ENCODE measurements around the gene SDSL. TPM values are rescaled to one million over a fixed set of nuclear protein-coding genes. Genes with fewer than 3 reads are reported as not detected.

Gene SDSL
- total RNA-seq, 1 experiment from 2014 or later: 2.5 TPM

DNA sequence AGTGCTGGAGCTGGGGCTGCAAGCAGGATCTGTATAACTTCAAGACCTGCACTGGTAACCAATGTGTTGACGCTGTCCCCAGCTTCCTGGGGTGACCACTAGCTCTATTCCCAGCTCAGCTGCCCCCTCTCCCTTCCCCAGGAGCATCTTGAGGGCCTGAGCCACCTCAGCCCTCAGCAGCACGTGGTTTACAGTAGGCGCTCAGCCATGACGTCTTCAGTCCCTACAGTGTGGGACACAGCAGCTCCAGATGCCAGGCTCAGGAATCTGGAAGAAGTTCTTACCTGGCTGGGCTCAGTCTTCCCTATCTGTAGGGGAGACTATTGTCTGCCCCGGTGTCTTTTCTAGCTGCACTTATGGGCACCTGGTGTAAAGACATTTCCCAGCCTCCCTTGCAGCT is 27.1 kb upstream of the SDSL start:
- DNase-seq (ENCODE audit: extremely low read depth, low read depth): no peak

- no peak for DNase-seq (ENCODE audit: extremely low read depth, low read depth)
Observed at GRCh38 chr12:113396200-113396599, 26.0 kb upstream of the SDSL start.

GRCh38 chr12:113396828-113397496 is 25.2 kb upstream of the SDSL start:
- DNase-seq (ENCODE audit: extremely low read depth, low read depth): no peak

DNA sequence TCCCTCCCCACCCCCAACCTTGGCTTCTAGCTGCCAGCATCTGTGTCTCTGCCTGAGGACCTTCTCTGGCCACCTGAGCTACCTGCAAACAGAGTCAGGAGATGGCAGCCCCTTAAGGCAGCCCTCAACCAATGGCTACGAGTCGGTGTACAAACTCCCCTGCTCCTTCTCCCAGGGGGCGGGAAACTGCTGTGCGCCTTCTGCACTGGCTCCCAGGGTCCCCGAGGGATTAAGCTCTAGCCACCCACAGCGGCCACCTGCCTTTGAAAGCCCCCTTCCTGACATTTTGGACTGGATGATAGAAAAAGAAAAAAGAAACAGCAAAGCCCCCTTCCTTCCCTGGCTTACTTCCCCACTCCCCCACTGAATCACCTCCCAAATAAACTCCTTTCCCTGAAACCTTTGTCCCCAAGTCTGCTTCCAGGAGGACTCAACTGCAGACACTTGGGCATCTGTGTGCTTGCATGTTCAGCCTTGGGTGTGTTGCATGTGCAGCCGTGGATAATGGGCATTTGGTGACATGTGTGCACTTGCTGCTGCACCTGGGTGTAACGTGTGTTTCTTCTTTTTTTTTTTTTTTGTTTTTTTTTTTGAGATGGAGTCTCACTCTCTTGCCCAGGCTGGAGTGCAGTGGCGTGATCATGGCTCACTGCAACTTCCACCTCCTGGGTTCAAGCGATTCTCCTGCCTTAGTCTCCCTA is 24.5 kb upstream of the SDSL start:
- no peak for DNase-seq (ENCODE audit: extremely low read depth, low read depth)

- DNase-seq (ENCODE audit: extremely low read depth, low read depth): no peak
Observed at GRCh38 chr12:113398346-113399290, 23.6 kb upstream of the SDSL start.

- no peak for DNase-seq (ENCODE audit: extremely low read depth, low read depth)
Observed at GRCh38 chr12:113399490-113399889, 22.7 kb upstream of the SDSL start.

DNA sequence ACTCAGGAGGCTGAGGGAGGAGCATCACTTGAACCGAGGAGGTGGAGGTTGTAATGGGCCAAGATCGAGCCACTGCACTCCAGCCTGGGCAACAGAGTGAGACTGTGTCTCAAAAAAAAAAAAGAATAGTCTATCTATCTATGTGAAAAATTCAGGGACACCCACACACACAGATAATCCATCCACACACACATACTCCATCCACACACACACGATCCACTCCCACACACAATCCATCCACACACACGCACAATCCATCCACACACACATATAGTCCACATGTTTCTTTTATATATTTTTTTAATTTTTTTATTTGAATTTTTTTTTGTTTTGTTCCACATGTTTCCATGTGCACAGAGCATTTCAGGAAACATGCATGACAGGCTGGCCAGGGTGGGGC is 21.8 kb upstream of the SDSL start:
- no peak for DNase-seq (ENCODE audit: extremely low read depth, low read depth)

DNA sequence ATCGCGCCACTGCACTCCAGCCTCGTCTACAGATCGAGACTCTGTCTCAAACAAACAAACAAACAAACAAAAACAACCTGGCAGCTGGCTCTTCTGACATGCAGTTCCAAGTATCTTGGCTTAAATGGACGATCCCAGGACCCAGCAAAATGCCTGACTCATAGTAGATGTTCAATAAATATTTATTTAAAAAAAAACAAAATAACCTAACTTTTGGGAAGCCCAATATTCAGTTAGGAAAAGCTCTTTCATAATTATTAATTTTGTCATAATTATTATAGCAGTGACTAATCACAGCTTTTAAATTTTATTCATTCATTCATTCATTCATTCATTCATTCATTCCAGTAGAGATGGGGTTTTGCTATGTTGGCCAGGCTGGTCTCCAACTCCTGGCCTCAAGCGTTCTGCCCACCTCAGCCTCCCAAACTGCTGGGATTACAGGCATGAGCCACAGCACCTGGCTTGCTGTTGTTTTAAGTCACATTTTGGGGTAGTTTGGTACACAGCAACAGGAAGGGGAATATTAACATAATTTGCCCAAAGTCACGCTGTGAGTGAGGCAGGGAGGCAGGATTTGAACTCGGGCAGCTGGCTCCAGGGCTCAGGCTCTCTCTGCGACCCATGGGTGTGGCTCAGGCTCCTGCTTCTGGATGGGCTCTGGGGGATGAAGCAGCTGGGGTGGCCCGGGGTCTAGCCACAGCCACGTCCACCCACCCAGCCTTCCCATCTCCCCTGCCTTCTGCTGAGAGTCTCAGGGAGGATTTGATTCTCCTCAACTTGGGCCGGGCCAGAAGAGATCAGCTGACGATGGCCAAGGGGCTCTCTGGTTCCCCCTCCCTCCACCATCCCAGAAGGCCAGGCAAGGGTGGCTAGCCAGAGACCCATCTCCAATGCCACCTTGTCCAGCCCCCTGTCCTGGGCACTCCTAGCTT is 20.8 kb upstream of the SDSL start:
- DNase-seq (ENCODE audit: extremely low read depth, low read depth): no peak

- no peak for DNase-seq (ENCODE audit: extremely low read depth, low read depth)
Observed at GRCh38 chr12:113402586-113403260, 19.5 kb upstream of the SDSL start.

- DNase-seq (ENCODE audit: extremely low read depth, low read depth): no peak
Observed at GRCh38 chr12:113403435-113404415, 18.5 kb upstream of the SDSL start, which contains the start of gene SDS. Gene SDS, minus strand, starts transcription at chr12:113403887. Its CDS starts 4,179 bp downstream, at chr12:113399708.

GRCh38 chr12:113405694-113406093 is 16.5 kb upstream of the SDSL start:
- DNase-seq (ENCODE audit: extremely low read depth, low read depth): no peak

GRCh38 chr12:113407931-113408600 is 14.1 kb upstream of the SDSL start:
- no peak for DNase-seq (ENCODE audit: extremely low read depth, low read depth)

GRCh38 chr12:113408756-113409298 is 13.4 kb upstream of the SDSL start:
- DNase-seq (ENCODE audit: extremely low read depth, low read depth): no peak

GRCh38 chr12:113409462-113410124 is 12.6 kb upstream of the SDSL start:
- no peak for DNase-seq (ENCODE audit: extremely low read depth, low read depth)

- peak; percentile 25 for DNase-seq (ENCODE audit: extremely low read depth, low read depth)
Observed at GRCh38 chr12:113413488-113413939, 8.7 kb upstream of the SDSL start.

- DNase-seq (ENCODE audit: extremely low read depth, low read depth): no peak
Observed at GRCh38 chr12:113414519-113415038, 7.6 kb upstream of the SDSL start.
